GM04504 (cell line): ENCODE results near the gene EIF2D.
A peak's percentile ranks its signal among the peaks of the same experiment; 100 is the strongest.
"Not testable (repeated sequence)": the region's sequence is repeated elsewhere in the genome, so short reads cannot be mapped to it uniquely, and the experiment has no call there.

ENCODE experiments used
- DNase-seq: peaks from one replicate; pipeline ENCODE4 v3.0.0-alpha.2; 2012; ENCODE audit warnings: low read depth

Gene EIF2D

GRCh38 chr1:206635978-206636345 lies 23.7 kb upstream of the EIF2D start:
- DNase-seq = no peak

GRCh38 chr1:206635080-206635977 lies 23.1 kb upstream of the EIF2D start, which contains the start of gene DYRK3:
DYRK3 (plus strand) TSS chr1:206635536; CDS start chr1:206635704, 168 bp downstream.
- DNase-seq = peak; percentile 90

- peak; percentile 82 for DNase-seq
Measured at GRCh38 chr1:206634365-206635079, 22.3 kb upstream of the EIF2D start.

- DNase-seq = peak; percentile 76
Measured at GRCh38 chr1:206633708-206634121, 21.4 kb upstream of the EIF2D start.

GRCh38 chr1:206631085-206631509 lies 18.8 kb upstream of the EIF2D start:
- DNase-seq = no peak

GRCh38 chr1:206628916-206629315 lies 16.7 kb upstream of the EIF2D start:
- no peak for DNase-seq

GRCh38 chr1:206626396-206626795 lies 14.1 kb upstream of the EIF2D start:
- not testable (repeated sequence) for DNase-seq

- no peak for DNase-seq
Measured at GRCh38 chr1:206609229-206609991, 2.9 kb downstream of the EIF2D start.

GRCh38 chr1:206608108-206608698 lies 4.1 kb downstream of the EIF2D start:
- no peak for DNase-seq

GRCh38 chr1:206606867-206607266 lies 5.4 kb downstream of the EIF2D start:
- no peak for DNase-seq

- no peak for DNase-seq
Measured at GRCh38 chr1:206604861-206605260, 7.4 kb downstream of the EIF2D start.

- DNase-seq = no peak
Measured at GRCh38 chr1:206600527-206600926, 11.7 kb downstream of the EIF2D start.

- no peak for DNase-seq
Measured at GRCh38 chr1:206596319-206596666, 16.0 kb downstream of the EIF2D start.

GRCh38 chr1:206595581-206596318 lies 16.5 kb downstream of the EIF2D start:
- DNase-seq = no peak

- DNase-seq = no peak
Measured at GRCh38 chr1:206593351-206593925, 18.8 kb downstream of the EIF2D start.

- DNase-seq = no peak
Measured at GRCh38 chr1:206591696-206592095, 20.6 kb downstream of the EIF2D start.

- DNase-seq = no peak
Measured at GRCh38 chr1:206591226-206591625, 21.0 kb downstream of the EIF2D start.

GRCh38 chr1:206590025-206590758 lies 22.1 kb downstream of the EIF2D start:
- no peak for DNase-seq

GRCh38 chr1:206589206-206589605 lies 23.1 kb downstream of the EIF2D start:
- peak; percentile 80 for DNase-seq

- no peak for DNase-seq
Measured at GRCh38 chr1:206588492-206588891, 23.8 kb downstream of the EIF2D start.
